GM23248 (cell line): Measurements from ENCODE around the gene ATP13A4. TPM values are rescaled to one million over a fixed set of nuclear protein-coding genes. Genes with fewer than 3 reads are reported as not detected.
"Not testable (repeated sequence)": the region's sequence is repeated elsewhere in the genome, so short reads cannot be mapped to it uniquely, and the experiment has no call there.

Source experiments
- DNase-seq: peaks from one replicate; pipeline ENCODE4 v3.0.0-alpha.2; 2015
- H2AFZ ChIP-seq: fragments of 200-600 bp; sonication (generic); 2 replicates; pipeline ENCODE4 v1.6.1; 2016; ENCODE audit warnings: antibody characterized with exemption
- H3F3A ChIP-seq: fragments of 200-600 bp; sonication (generic); 2 replicates; pipeline ENCODE4 v1.6.1; 2016; ENCODE audit warnings: mild to moderate bottlenecking, antibody characterized with exemption, mixed run types; ENCODE audit not compliant: insufficient read depth
- H3K27ac ChIP-seq: fragments of 200-600 bp; sonication (generic); 2 replicates; pipeline ENCODE4 v1.5.1; 2016; ENCODE audit warnings: mild to moderate bottlenecking
- H3K27me3 ChIP-seq: fragments of 200-600 bp; sonication (generic); replicated peaks from 2 replicates; pipeline ENCODE4 v1.6.1; 2016; ENCODE audit warnings: mild to moderate bottlenecking; ENCODE audit not compliant: insufficient read depth
- H3K36me3 ChIP-seq: fragments of 200-600 bp; sonication (generic); 2 replicates; pipeline ENCODE4 v1.6.1; 2016; ENCODE audit warnings: low read depth, mild to moderate bottlenecking
- H3K4me1 ChIP-seq: fragments of 200-600 bp; sonication (generic); 2 replicates; pipeline ENCODE4 v1.6.1; 2016; ENCODE audit warnings: mild to moderate bottlenecking; ENCODE audit not compliant: insufficient read depth
- H3K4me2 ChIP-seq: fragments of 200-600 bp; sonication (generic); one replicate; pipeline ENCODE4 v1.6.1; 2016; ENCODE audit warnings: mild to moderate bottlenecking; ENCODE audit not compliant: unreplicated experiment
- H3K4me3 ChIP-seq: fragments of 200-600 bp; sonication (generic); 2 replicates; pipeline ENCODE4 v1.5.1; 2016; ENCODE audit warnings: mild to moderate bottlenecking
- H3K79me2 ChIP-seq: fragments of 200-600 bp; sonication (generic); 2 replicates; pipeline ENCODE4 v1.6.1; 2016; ENCODE audit warnings: mild to moderate bottlenecking; ENCODE audit not compliant: insufficient read depth
- H3K9ac ChIP-seq: fragments of 200-600 bp; sonication (generic); 2 replicates; pipeline ENCODE4 v1.6.1; 2016; ENCODE audit warnings: mild to moderate bottlenecking
- H3K9me2 ChIP-seq: fragments of 200-600 bp; sonication (generic); 2 replicates; pipeline ENCODE4 v1.6.1; 2016; ENCODE audit warnings: mixed run types, mild to moderate bottlenecking, moderate library complexity; ENCODE audit not compliant: insufficient read depth
- H3K9me3 ChIP-seq: fragments of 200-600 bp; sonication (generic); one replicate; pipeline ENCODE4 v1.6.1; 2017; ENCODE audit warnings: low read depth
- H4K20me1 ChIP-seq: fragments of 200-600 bp; sonication (generic); 2 replicates; pipeline ENCODE4 v1.6.0; 2016; ENCODE audit not compliant: insufficient read depth
- EZH2 ChIP-seq: fragments of 200-600 bp; sonication (generic); IDR thresholded peaks from 2 replicates; pipeline ENCODE4 v1.6.1; 2018; ENCODE audit warnings: antibody characterized with exemption, mild to moderate bottlenecking; ENCODE audit not compliant: insufficient read depth, poor library complexity, severe bottlenecking
- EZH2phosphoT487 ChIP-seq: fragments of 200-600 bp; sonication (generic); IDR thresholded peaks from 2 replicates; pipeline ENCODE4 v1.6.1; 2018; ENCODE audit warnings: antibody characterized with exemption, moderate library complexity, mild to moderate bottlenecking, low read depth; ENCODE audit not compliant: insufficient read depth
- WGBS, 2 experiments: methylation state at CpG; one replicate each; pipeline ENCODE4 v1.1.6; 2015 to 2017; ENCODE audit warnings: low lambda C conversion rate in 2 of 2, low coverage in 1 of 2; ENCODE audit errors: missing lambda C conversion rate in 2 of 2; 5-methylcytosine and 5-hydroxymethylcytosine counted together
- in situ Hi-C: fragments of 300-500 bp; cut with MboI; formaldehyde crosslinking; loops from 2 replicates; pipeline ENCODE4 v1.15.0; 2020
- polyA plus RNA-seq: library from polyadenylated mRNA; unstranded; fragments of >200 nt; fragmentation: Nextera tagmentation; extraction: Ambion mirVana; gene quantifications from 2 replicates; pipeline ENCODE4 v1.2.1, GENCODE V29; 2016
- total RNA-seq: library from RNA; depleted of rRNA; stranded (reverse); fragments of >200 nt; shearing (Covaris generic); gene quantifications from 2 replicates; pipeline ENCODE4 v1.2.3, GENCODE V29; 2014

Gene ATP13A4
- total and polyA plus RNA-seq, 2 experiments from 2014 or later, result not detected

GRCh38 chr3:193545304-193545703, 9.4 kb downstream of the ATP13A4 start:
- no peaks in the 10 kb centered on the region for H3K79me2 ChIP-seq
- H3K36me3 ChIP-seq, result no peaks in the 10 kb centered on the region
- no peak for DNase-seq
- no peak overlapping the region for H3K4me3 ChIP-seq
- no peak overlapping the region for H3K4me2 ChIP-seq
- no peak overlapping the region for H3K9ac ChIP-seq
- H3K27ac ChIP-seq, result no peak overlapping the region
- no peaks in the 10 kb centered on the region for H4K20me1 ChIP-seq
- no peaks in the 10 kb centered on the region for H3K4me1 ChIP-seq
- no peak overlapping the region for H2AFZ ChIP-seq
- H3K9me3 ChIP-seq, result no peaks in the 10 kb centered on the region
- no peaks in the 10 kb centered on the region for H3K27me3 ChIP-seq
- H3K9me2 ChIP-seq, result no peaks in the 10 kb centered on the region
- no peaks in the 10 kb centered on the region for H3F3A ChIP-seq
- TF ChIP-seq EZH2 (no peak), EZH2phosphoT487 (no peak)
- in situ Hi-C loops, result no loop called here
- WGBS, 2 experiments, result 33 to 52% methylated on average over 1 of the region's 1 CpG

- H3K4me2 ChIP-seq, result no peak overlapping the region
- H4K20me1 ChIP-seq, result no peaks in the 10 kb centered on the region
- no peaks in the 10 kb centered on the region for H3K9me2 ChIP-seq
- no peak overlapping the region for H3K27ac ChIP-seq
- H2AFZ ChIP-seq, result no peak overlapping the region
- H3K9me3 ChIP-seq, result no peaks in the 10 kb centered on the region
- 5% methylated on average over 1 of the region's 1 CpG for WGBS, 2 experiments
- H3K79me2 ChIP-seq, result no peaks in the 10 kb centered on the region
- no peak for TF ChIP-seq EZH2
- TF ChIP-seq EZH2phosphoT487, result no peak
- no peaks in the 10 kb centered on the region for H3K27me3 ChIP-seq
- no peaks in the 10 kb centered on the region for H3K36me3 ChIP-seq
- H3F3A ChIP-seq, result no peaks in the 10 kb centered on the region
- in situ Hi-C loops, result no loop called here
- no peak overlapping the region for H3K4me3 ChIP-seq
- no peak overlapping the region for H3K9ac ChIP-seq
- DNase-seq, result no peak
- no peaks in the 10 kb centered on the region for H3K4me1 ChIP-seq
Measured at GRCh38 chr3:193544289-193544688, 10.4 kb downstream of the ATP13A4 start.

- Histone ChIP-seq H4K20me1 (no peaks in the 10 kb centered on the region), H3K27ac (no peak overlapping the region), H2AFZ (no peak overlapping the region), H3K36me3 (no peaks in the 10 kb centered on the region), H3K79me2 (no peaks in the 10 kb centered on the region), H3K9me3 (no peaks in the 10 kb centered on the region), H3K9ac (no peak overlapping the region), H3K27me3 (no peaks in the 10 kb centered on the region), H3F3A (no peaks in the 10 kb centered on the region), H3K4me2 (no peak overlapping the region), H3K4me1 (no peaks in the 10 kb centered on the region), H3K9me2 (no peaks in the 10 kb centered on the region), H3K4me3 (no peak overlapping the region)
- no peak for DNase-seq
- WGBS, 2 experiments, result 28 to 40% methylated on average over 7 of the region's 7 CpGs
- in situ Hi-C loops, result no loop called here
- no peak for TF ChIP-seq EZH2phosphoT487
- TF ChIP-seq EZH2, result no peak
Measured at GRCh38 chr3:193530231-193531165, 24.2 kb downstream of the ATP13A4 start.

GRCh38 chr3:193526085-193526484, 28.6 kb downstream of the ATP13A4 start:
- DNase-seq, H3K27ac ChIP-seq, H3K4me1 ChIP-seq, H3K4me2 ChIP-seq, H3K27me3 ChIP-seq, H3F3A ChIP-seq, H4K20me1 ChIP-seq, H3K36me3 ChIP-seq, H3K9me3 ChIP-seq, H3K4me3 ChIP-seq, H2AFZ ChIP-seq, in situ Hi-C loops, H3K9ac ChIP-seq, H3K79me2 ChIP-seq, H3K9me2 ChIP-seq: not testable (repeated sequence)
- 25 to 57% methylated on average over 1 to 2 of the region's 2 CpGs for WGBS, 2 experiments

GRCh38 chr3:193522473-193522872, 32.2 kb downstream of the ATP13A4 start:
- no peak overlapping the region for H2AFZ ChIP-seq
- no peaks in the 10 kb centered on the region for H3K4me1 ChIP-seq
- H3K36me3 ChIP-seq, result no peaks in the 10 kb centered on the region
- no peaks in the 10 kb centered on the region for H3K9me2 ChIP-seq
- in situ Hi-C loops, result no loop called here
- H4K20me1 ChIP-seq, result no peaks in the 10 kb centered on the region
- H3K4me2 ChIP-seq, result no peak overlapping the region
- H3K9ac ChIP-seq, result no peak overlapping the region
- H3K79me2 ChIP-seq, result no peaks in the 10 kb centered on the region
- TF ChIP-seq EZH2phosphoT487, result no peak
- TF ChIP-seq EZH2, result no peak
- H3K9me3 ChIP-seq, result no peaks in the 10 kb centered on the region
- no peaks in the 10 kb centered on the region for H3K27me3 ChIP-seq
- no peak overlapping the region for H3K27ac ChIP-seq
- 14 to 16% methylated on average over 4 of the region's 4 CpGs for WGBS, 2 experiments
- H3K4me3 ChIP-seq, result no peak overlapping the region
- DNase-seq, result no peak
- H3F3A ChIP-seq, result no peaks in the 10 kb centered on the region
